Activated CD4-positive, alpha-beta T cell treated with anti-CD3 and anti-CD28 coated beads for 48 hours (primary cell): ENCODE data around the gene SMTN.
"Not testable (repeated sequence)": the region's sequence is repeated elsewhere in the genome, so short reads cannot be mapped to it uniquely, and the experiment has no call there.

Experiments
- DNase-seq: peaks from one replicate; pipeline ENCODE4 v3.0.0-alpha.2; 2020

SMTN gene

GRCh38 chr22:31080848-31081649 lies at the start of gene SMTN:
TSS of gene SMTN (plus strand) at chr22:31081318. CDS start at chr22:31083259, 1,941 bp downstream.
- DNase-seq: peak; percentile 93

- DNase-seq: no peak
These were observed 44.2 kb upstream of the SMTN start for GRCh38 chr22:31036671-31037550.

- no peak for DNase-seq
These were observed 42.4 kb upstream of the SMTN start for GRCh38 chr22:31038686-31039085.

GRCh38 chr22:31039393-31039792 lies 41.7 kb upstream of the SMTN start:
- no peak for DNase-seq

- DNase-seq: no peak
These were observed 40.3 kb upstream of the SMTN start for GRCh38 chr22:31040542-31041398.

- no peak for DNase-seq
These were observed 36.8 kb upstream of the SMTN start for GRCh38 chr22:31044262-31044861.

- DNase-seq: no peak
These were observed 35.1 kb upstream of the SMTN start for GRCh38 chr22:31045900-31046538.

GRCh38 chr22:31046539-31047226 lies 34.4 kb upstream of the SMTN start:
- no peak for DNase-seq

- no peak for DNase-seq
These were observed 32.5 kb upstream of the SMTN start for GRCh38 chr22:31048570-31048969.

- no peak for DNase-seq
These were observed 31.2 kb upstream of the SMTN start for GRCh38 chr22:31049815-31050420.

- DNase-seq: no peak
These were observed 25.9 kb upstream of the SMTN start for GRCh38 chr22:31055117-31055634.

GRCh38 chr22:31055635-31056159 lies 25.4 kb upstream of the SMTN start:
- DNase-seq: no peak

GRCh38 chr22:31056986-31057599 lies 24.0 kb upstream of the SMTN start:
- DNase-seq: no peak

GRCh38 chr22:31059663-31060062 lies 21.5 kb upstream of the SMTN start:
- DNase-seq: not testable (repeated sequence)

GRCh38 chr22:31062566-31063230 lies 18.4 kb upstream of the SMTN start:
- no peak for DNase-seq

GRCh38 chr22:31064369-31064768 lies 16.7 kb upstream of the SMTN start:
- no peak for DNase-seq

- DNase-seq: no peak
These were observed 12.1 kb upstream of the SMTN start for GRCh38 chr22:31068970-31069369.

GRCh38 chr22:31069691-31070314 lies 11.3 kb upstream of the SMTN start:
- DNase-seq: not testable (repeated sequence)

- not testable (repeated sequence) for DNase-seq
These were observed 8.0 kb upstream of the SMTN start for GRCh38 chr22:31073125-31073524.
